Fibroblast of lung (primary cell): Measurements from ENCODE around the gene IRF7.

Experiments
- EZH2 ChIP-seq: IDR thresholded peaks from 2 replicates; pipeline ENCODE4 v1.5.1; 2012; ENCODE audit warnings: low read length, control low read depth, mild to moderate bottlenecking; ENCODE audit errors: missing control alignments
- TF ChIP-seq, protein P1 (sequence below), 2 donors: IDR thresholded peaks in 1 of 2; conservative IDR thresholded peaks in 1 of 2; 1 replicate in 1 of 2; 2 replicates in 1 of 2; pipeline ENCODE4 v1.5.1; 2011 to 2012; ENCODE audit warnings: low read length in 2 of 2, control low read depth in 1 of 2, inconsistent platforms in 1 of 2, low read depth in 1 of 2, mild to moderate bottlenecking in 1 of 2

DNA sequence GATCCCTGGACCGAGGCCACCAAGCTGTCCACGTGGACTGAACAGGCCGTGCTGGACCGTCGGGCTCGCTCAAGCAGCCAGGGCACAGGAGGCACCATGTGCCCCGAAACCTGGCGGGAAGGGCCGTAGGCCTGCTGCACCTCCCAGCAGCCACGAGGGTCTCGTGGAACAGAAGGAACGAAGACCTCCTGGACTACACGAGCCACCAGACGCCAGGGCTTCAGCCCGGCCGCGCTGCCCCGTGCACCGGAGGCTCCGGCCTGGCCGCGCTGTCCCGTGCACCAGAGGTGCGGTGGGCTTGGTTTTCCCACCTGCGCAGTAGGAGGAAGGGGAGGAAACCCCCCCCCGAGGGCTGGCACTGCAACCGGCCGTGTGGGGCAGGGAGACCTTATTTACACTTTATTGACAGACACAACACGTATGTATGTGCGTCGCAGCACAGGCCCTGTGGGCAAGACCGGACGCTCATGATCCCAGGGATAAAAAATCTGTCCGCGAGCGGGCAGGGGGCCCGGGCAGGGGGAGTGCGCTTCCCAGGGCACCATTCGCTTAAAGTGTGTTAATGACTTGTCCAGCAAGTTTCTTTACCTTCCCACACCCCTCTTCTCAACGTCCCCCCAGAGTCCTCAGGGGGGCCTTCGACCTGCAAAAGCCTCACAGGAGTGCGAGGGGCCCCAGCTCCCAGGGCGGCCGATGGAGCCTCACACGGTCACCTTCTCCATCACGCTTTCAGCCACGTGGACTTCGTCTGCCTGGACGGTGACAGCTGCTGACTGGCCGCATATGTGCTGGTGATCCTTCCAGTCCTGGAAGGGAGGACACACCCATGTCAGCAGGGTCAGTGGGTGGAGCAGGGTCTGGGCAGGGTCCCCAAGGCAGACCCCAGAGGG lies 28.3 kb upstream of the IRF7 start:
- TF ChIP-seq, protein P1, sequence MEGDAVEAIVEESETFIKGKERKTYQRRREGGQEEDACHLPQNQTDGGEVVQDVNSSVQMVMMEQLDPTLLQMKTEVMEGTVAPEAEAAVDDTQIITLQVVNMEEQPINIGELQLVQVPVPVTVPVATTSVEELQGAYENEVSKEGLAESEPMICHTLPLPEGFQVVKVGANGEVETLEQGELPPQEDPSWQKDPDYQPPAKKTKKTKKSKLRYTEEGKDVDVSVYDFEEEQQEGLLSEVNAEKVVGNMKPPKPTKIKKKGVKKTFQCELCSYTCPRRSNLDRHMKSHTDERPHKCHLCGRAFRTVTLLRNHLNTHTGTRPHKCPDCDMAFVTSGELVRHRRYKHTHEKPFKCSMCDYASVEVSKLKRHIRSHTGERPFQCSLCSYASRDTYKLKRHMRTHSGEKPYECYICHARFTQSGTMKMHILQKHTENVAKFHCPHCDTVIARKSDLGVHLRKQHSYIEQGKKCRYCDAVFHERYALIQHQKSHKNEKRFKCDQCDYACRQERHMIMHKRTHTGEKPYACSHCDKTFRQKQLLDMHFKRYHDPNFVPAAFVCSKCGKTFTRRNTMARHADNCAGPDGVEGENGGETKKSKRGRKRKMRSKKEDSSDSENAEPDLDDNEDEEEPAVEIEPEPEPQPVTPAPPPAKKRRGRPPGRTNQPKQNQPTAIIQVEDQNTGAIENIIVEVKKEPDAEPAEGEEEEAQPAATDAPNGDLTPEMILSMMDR (conservative IDR thresholded peaks at IDR 0.05 in 1 of 2, IDR thresholded peaks at IDR 0.05 in 1 of 2; ENCODE audit: low read depth in 1 of 2, low read length in 2 of 2) = no peak
- TF ChIP-seq EZH2 = no peak
